ENCODE results near the gene DUSP21.
"Not testable (repeated sequence)": the region's sequence is repeated elsewhere in the genome, so short reads cannot be mapped to it uniquely, and the experiment has no call there.

DUSP21 gene

GRCh38 chrX:44843753-44844152 is at the start of gene DUSP21:
TSS of gene DUSP21 (plus strand) at chrX:44844021. CDS start at chrX:44844133, 112 bp downstream.
- DNase-seq, result no peak

- DNase-seq, result no peak
Observed at GRCh38 chrX:44795945-44796450, 47.8 kb upstream of the DUSP21 start.

- no peak for DNase-seq
Observed at GRCh38 chrX:44802613-44803012, 41.2 kb upstream of the DUSP21 start.

GRCh38 chrX:44815681-44816080 is 28.1 kb upstream of the DUSP21 start:
- no peak for DNase-seq

GRCh38 chrX:44816367-44816766 is 27.5 kb upstream of the DUSP21 start:
- no peak for DNase-seq

GRCh38 chrX:44817029-44817428 is 26.8 kb upstream of the DUSP21 start:
- DNase-seq, result no peak

GRCh38 chrX:44822601-44823000 is 21.2 kb upstream of the DUSP21 start:
- DNase-seq, result no peak

- DNase-seq, result not testable (repeated sequence)
Observed at GRCh38 chrX:44823193-44823592, 20.6 kb upstream of the DUSP21 start.

GRCh38 chrX:44828008-44828605 is 15.7 kb upstream of the DUSP21 start:
- DNase-seq, result peak; percentile 19

- no peak for DNase-seq
Observed at GRCh38 chrX:44829832-44830231, 14.0 kb upstream of the DUSP21 start.

GRCh38 chrX:44842550-44843317 is 1.1 kb upstream of the DUSP21 start:
- DNase-seq, result no peak

GRCh38 chrX:44843318-44843702 is 511 bp upstream of the DUSP21 start:
- DNase-seq, result no peak

GRCh38 chrX:44844204-44844603 is 383 bp downstream of the DUSP21 start:
- no peak for DNase-seq

GRCh38 chrX:44850891-44851290 is 7.1 kb downstream of the DUSP21 start:
- DNase-seq, result not testable (repeated sequence)

- no peak for DNase-seq
Observed at GRCh38 chrX:44871114-44871645, 27.4 kb downstream of the DUSP21 start.

GRCh38 chrX:44871931-44872820 is 28.4 kb downstream of the DUSP21 start:
- DNase-seq, result no peak

- DNase-seq, result peak; percentile 85
Observed at GRCh38 chrX:44872821-44873414, 29.1 kb downstream of the DUSP21 start, which contains the start of gene KDM6A. TSS of gene KDM6A (plus strand) at chrX:44873188. CDS start at chrX:44873552, 364 bp downstream.

GRCh38 chrX:44873415-44874276 is 29.8 kb downstream of the DUSP21 start:
- DNase-seq, result no peak

GRCh38 chrX:44874420-44875184 is 30.8 kb downstream of the DUSP21 start:
- DNase-seq, result no peak

GRCh38 chrX:44875185-44875489 is 31.3 kb downstream of the DUSP21 start:
- no peak for DNase-seq

GRCh38 chrX:44876086-44876485 is 32.3 kb downstream of the DUSP21 start:
- no peak for DNase-seq

All from NCI-H1694 (cell line).